Muscle of leg (tissue), 11 donors: ENCODE measurements around the gene TMEM190. TPM values are rescaled to one million over a fixed set of nuclear protein-coding genes. Genes with fewer than 3 reads are reported as not detected.
A peak's percentile ranks its signal among the peaks of the same experiment; 100 is the strongest.

Experiments
- DNase-seq: peaks from one replicate; pipeline ENCODE4 v3.0.0; 2013
- H3K27ac ChIP-seq: one replicate; pipeline ENCODE4 v1.5.1; 2013; ENCODE audit warnings: mild to moderate bottlenecking, low read length, control low read depth
- H3K27me3 ChIP-seq: one replicate; pipeline ENCODE4 v1.6.1; 2013; ENCODE audit warnings: low read length; ENCODE audit not compliant: control insufficient read depth, insufficient read depth
- H3K36me3 ChIP-seq: one replicate; pipeline ENCODE4 v1.6.1; 2013; ENCODE audit warnings: low read length; ENCODE audit not compliant: control insufficient read depth, insufficient read depth
- H3K4me1 ChIP-seq: one replicate; pipeline ENCODE4 v1.6.1; 2013; ENCODE audit warnings: low read length; ENCODE audit not compliant: control insufficient read depth, insufficient read depth
- H3K4me3 ChIP-seq: one replicate; pipeline ENCODE4 v1.5.1; 2013; ENCODE audit warnings: low read length, control low read depth
- H3K9me3 ChIP-seq: replicated peaks from 2 replicates; pipeline ENCODE4 v1.6.1; 2013; ENCODE audit warnings: low read depth, low read length; ENCODE audit not compliant: control insufficient read depth
- WGBS: methylation state at CpG from one replicate; pipeline ENCODE4 v1.1.5; 2013; ENCODE audit warnings: missing lambda C conversion rate; ENCODE audit not compliant: insufficient coverage; 5-methylcytosine and 5-hydroxymethylcytosine counted together
- polyA plus RNA-seq, 8 donors: library from polyadenylated mRNA; unstranded; fragments of 120-200 nt; gene quantifications; one replicate each; pipeline versions ENCODE4 v1.2.1 to v1.2.3, GENCODE V29; 2013; ENCODE audit warnings: inconsistent platforms in 1 of 8, low replicate concordance in 1 of 8; ENCODE audit not compliant: insufficient read length in 8 of 8, insufficient read depth in 1 of 8
- total RNA-seq: library from RNA; stranded (reverse); fragments of 120-200 nt; gene quantifications from one replicate; pipeline ENCODE4 v1.2.4, GENCODE V29; 2013

TMEM190 gene
- total and polyA plus RNA-seq, 9 donors: 0.50 TPM; not detected in 8

DNA sequence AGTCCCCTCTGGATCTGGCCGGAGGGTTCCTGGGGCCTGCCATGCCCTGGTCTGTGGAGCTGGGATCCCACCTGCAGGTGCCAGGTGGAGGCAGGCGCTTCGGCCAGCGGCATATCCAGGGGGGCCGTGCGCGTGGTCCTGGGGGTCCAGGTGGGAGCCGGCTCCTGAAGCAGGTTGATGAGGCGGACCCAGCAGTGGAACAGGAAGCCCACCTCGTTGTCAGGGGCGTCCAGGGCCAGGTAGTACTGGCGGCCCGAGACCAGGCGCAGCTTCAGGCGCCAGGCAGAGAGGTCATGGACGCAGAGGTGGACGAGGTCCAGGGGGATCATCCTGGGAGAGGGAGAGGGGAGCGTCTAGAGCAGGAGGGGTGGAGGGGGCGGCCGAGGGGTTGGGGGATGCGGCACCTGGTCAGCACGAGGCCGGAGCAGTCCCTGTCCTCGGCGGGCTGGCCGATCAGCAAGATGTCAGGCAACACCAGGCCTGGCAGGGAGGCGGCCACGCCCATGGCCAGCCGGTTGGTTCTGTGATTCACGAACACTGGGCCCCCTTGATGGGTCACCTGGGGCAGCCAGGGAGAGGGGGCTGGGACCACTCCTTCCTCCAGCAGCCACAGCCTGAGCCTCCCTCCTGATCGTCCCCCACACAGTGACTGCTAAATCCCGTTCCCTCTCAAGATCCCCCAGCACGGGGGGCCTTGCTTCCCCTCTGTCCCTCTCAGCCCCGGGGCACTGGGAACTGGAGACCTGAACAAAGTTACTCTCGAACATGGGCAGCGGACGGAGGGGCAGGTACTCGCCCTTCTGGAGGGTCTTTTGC is 14.2 kb upstream of the TMEM190 start:
- WGBS: 66% methylated on average over 28 of the region's 38 CpGs
- no peak overlapping the region for H3K4me3 ChIP-seq
- no peaks in the 10 kb centered on the region for H3K4me1 ChIP-seq
- H3K27ac ChIP-seq: no peak overlapping the region
- peaks cover 14% of the 10 kb centered on the region for H3K27me3 ChIP-seq
- no peaks in the 10 kb centered on the region for H3K9me3 ChIP-seq
- H3K36me3 ChIP-seq: no peaks in the 10 kb centered on the region
- no peak for DNase-seq

DNA sequence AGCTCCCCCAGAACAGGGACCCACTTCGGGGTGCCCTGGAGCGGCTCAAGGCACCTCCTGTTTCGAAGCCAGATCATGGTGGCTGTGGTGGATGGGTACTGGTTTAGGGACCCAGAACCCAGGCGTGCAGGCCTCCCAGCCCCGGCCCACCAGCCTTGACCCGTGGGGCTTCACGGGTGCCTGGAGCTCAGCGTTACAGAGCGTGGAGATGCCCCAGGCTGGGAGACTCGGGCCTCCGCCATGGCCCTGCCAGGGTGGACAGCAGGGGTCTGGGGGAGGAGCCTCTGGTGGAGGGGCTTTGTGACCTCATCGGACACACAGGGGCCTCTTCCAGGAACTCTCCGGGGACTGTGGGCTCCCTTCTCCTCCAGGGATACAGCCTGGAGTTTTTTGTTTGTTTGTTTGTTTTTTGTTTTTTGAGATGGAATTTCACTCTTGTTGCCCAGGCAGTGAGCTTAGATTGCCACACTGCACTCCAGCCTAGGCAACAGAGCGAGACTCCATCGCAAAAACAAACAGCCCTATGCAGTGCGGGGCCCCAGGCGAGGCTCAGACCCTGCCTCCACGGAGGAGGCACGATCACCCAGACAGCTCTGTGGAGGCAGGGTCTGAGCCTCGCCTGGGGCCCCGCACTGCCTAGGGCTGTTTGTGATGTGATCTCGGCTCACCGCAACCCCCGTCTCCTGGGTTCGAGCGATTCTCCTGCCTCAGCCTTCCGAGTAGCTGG is 13.5 kb upstream of the TMEM190 start, which contains the start of gene GARIN5B:
GARIN5B (minus strand) TSS at position 271 of the 727 bp plus-strand sequence; CDS start at position 77, 194 bp downstream.
- H3K4me1 ChIP-seq: peaks cover under 1% of the 10 kb centered on the region
- H3K27me3 ChIP-seq: peaks cover 15% of the 10 kb centered on the region
- WGBS: 70% methylated on average over 20 of the region's 27 CpGs
- no peaks in the 10 kb centered on the region for H3K9me3 ChIP-seq
- no peaks in the 10 kb centered on the region for H3K36me3 ChIP-seq
- no peak for DNase-seq
- H3K27ac ChIP-seq: no peak within 1 kb of the TSS
- no peak within 1 kb of the TSS for H3K4me3 ChIP-seq

DNA sequence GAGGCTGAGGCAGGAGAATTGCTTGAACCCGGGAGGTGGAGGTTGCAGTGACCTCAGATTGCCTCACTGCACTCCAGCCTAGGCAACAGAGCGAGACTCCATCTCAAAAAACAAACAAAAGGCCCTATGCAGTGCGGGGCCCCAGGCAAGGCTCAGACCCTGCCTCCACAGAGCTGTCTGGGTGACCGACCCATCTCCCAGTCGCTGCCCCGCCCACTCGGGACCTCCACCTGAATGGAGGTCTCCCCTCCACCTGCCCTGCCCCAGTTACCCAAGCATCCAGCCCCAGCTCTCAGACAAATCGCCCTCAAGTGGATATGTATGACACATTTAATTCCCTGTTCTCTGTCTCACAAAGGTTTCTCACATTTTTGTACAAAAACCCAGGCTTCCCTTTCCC is 11.4 kb upstream of the TMEM190 start:
- Histone ChIP-seq H3K36me3 (no peaks in the 10 kb centered on the region), H3K27ac (no peak overlapping the region), H3K4me3 (no peak overlapping the region), H3K27me3 (peaks cover 31% of the 10 kb centered on the region), H3K4me1 (peaks cover 18% of the 10 kb centered on the region), H3K9me3 (no peaks in the 10 kb centered on the region)
- WGBS: 79% methylated on average over 7 of the region's 8 CpGs
- no peak for DNase-seq

DNA sequence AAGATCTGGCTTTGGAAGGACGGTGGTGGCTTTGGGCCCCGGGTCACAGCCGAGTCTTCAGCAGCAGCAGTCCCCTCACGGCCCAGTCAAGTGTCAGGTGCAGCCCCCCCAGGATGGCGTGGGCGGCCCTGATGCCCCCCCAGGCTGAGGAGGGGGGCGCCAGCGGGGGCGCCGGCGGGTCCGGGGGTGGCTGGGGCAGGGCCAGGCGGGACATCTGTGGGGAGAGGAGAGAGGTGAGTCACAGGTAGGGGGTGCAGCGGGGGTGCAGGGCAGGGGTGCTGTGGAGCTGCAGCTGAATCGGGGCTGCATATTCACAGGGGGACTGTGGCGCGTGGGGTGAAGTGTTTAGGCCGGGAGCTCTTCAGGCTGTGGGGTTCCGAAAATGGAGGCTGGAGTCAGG is 10.7 kb upstream of the TMEM190 start:
- Histone ChIP-seq H3K4me3 (no peak overlapping the region), H3K27me3 (peaks cover 37% of the 10 kb centered on the region), H3K4me1 (peaks cover 22% of the 10 kb centered on the region), H3K36me3 (no peaks in the 10 kb centered on the region), H3K27ac (no peak overlapping the region), H3K9me3 (no peaks in the 10 kb centered on the region)
- 62% methylated on average over 19 of the region's 19 CpGs for WGBS
- no peak for DNase-seq

DNA sequence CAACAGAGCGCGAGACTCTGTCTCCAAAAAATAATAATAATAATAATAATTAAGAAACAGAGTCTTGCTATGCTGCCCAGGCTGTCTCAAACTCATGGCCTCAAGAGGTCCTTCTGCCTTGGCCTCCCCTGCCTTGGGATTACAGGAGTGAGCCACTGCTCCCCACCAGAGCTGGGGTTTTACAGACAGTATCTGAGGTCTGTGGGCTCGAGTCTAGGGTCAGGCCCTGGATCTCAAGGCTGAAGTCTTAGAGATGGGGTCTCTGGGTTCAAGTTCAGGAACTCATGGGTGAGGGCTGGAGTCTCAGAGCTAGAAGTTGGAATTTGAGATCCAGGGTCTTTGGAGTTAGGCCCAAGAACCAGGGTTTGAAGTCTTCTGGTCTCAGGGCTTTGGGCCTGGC is 9.8 kb upstream of the TMEM190 start:
- DNase-seq: no peak
- H3K4me3 ChIP-seq: no peak overlapping the region
- no peaks in the 10 kb centered on the region for H3K9me3 ChIP-seq
- no peak overlapping the region for H3K27ac ChIP-seq
- peaks cover 45% of the 10 kb centered on the region for H3K27me3 ChIP-seq
- WGBS: no CpG with 5 or more reads among the region's 3 CpGs
- peaks cover 22% of the 10 kb centered on the region for H3K4me1 ChIP-seq
- H3K36me3 ChIP-seq: no peaks in the 10 kb centered on the region

DNA sequence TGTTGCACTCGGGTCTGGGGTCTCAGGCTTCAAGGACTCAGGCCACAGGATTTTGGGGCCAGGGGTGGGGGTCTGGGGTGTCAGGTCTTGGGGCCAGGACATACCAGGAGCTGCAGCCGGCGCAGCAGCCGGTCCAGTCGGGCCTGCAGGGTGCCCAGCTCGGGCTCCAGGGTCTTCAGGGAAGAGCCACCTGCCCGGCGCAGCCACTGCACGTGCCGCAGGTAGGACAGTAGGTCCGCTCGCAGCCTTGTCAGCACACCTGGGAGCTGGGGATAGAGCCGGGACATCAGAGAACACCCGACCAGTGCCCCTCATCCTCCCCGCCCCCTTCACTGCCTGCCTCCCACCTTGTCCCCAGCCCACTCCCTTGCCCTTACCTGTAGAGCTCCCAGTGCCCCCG is 8.5 kb upstream of the TMEM190 start:
- H3K27ac ChIP-seq: no peak overlapping the region
- H3K27me3 ChIP-seq: peaks cover 59% of the 10 kb centered on the region
- H3K36me3 ChIP-seq: no peaks in the 10 kb centered on the region
- DNase-seq: no peak
- no peak overlapping the region for H3K4me3 ChIP-seq
- WGBS: 78% methylated on average over 16 of the region's 16 CpGs
- H3K9me3 ChIP-seq: no peaks in the 10 kb centered on the region
- H3K4me1 ChIP-seq: peaks cover 26% of the 10 kb centered on the region

DNA sequence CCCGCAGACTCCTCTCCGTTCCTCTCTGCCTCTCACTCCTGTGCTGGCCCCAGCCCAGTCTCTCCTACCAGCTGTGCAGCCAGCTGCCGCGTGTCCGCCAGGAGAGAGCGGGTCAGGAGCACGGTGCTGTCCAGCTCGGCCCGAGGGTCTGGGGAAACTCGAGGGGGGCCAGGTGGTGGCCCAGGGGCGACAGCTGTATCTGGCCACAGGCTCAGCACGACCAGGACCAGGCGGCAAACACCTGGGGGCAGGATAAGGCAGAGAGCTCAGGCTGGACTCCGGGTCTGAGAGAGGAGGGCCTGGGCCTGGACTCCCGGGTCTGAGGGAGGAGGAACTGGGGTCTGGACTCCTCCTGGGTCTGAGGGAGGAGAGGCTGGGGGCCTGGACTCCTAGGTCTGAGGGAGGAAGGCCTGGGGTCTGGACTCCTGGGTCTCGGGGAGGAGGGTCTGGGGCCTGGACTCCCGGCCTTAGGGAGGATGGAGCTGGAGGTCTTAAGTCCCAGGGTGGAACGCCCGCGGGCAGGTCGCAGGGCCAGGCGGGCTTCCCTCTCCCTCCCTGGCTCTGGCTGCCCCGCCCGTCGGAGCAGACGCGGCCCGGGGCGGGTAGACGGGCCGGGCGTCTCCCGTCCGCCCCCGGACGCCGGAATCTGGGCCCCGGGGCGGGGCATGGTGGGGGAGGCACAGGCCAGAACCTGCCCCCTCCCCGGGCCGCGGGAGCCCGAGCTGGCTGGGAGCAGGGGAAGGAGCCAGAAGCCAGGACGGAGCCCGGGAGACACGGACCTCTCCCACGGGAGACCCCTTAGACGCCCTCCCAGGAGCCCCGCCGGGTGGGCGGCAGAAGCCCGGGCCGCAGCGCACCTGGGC is 7.7 kb upstream of the TMEM190 start:
- DNase-seq: peak; percentile 63
- H3K4me1 ChIP-seq: peaks cover 30% of the 10 kb centered on the region
- WGBS: 5% methylated on average over 38 of the region's 54 CpGs
- peaks cover 64% of the 10 kb centered on the region for H3K27me3 ChIP-seq
- H3K9me3 ChIP-seq: no peaks in the 10 kb centered on the region
- no peak overlapping the region for H3K27ac ChIP-seq
- H3K36me3 ChIP-seq: no peaks in the 10 kb centered on the region
- no peak overlapping the region for H3K4me3 ChIP-seq

DNA sequence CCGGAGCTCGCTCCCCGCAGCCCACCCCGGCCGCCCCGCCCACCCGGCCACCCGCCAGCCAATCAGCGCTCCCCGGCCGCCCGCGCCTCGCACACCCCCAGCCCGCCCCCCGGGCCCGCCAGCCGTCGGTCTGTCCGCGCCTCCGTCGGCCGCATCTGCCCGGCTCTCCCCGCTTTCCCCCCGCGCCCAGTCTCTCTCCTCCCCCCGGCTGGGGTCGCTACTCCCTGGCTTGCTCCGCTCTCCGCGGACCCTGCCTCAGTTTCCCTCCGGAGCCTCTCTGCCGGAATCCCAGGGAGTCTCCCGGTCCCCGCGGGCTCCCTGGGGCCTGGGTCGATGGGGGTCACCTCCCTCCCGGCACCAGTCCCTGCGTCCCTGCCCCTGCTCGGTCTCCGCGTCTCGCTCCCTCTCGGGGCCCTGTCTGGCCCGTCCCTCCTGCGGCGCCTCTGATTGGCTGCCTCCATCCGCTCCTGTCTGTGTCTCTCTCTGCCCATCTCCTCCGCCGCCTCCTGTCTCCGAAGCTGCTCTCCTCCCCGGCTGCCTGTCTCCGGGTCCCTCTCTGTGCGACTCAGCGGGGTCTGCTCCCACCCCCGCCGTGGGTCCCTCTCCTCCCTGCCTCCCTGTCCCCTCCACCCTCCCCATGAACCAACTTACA is 6.8 kb upstream of the TMEM190 start:
- no peaks in the 10 kb centered on the region for H3K9me3 ChIP-seq
- H3K4me1 ChIP-seq: peaks cover 38% of the 10 kb centered on the region
- WGBS: under 1% methylated on average over 51 of the region's 59 CpGs
- peak; percentile 56 for DNase-seq
- no peak overlapping the region for H3K27ac ChIP-seq
- peak overlapping the region; percentile 31 for H3K4me3 ChIP-seq
- no peaks in the 10 kb centered on the region for H3K36me3 ChIP-seq
- H3K27me3 ChIP-seq: peaks cover 69% of the 10 kb centered on the region

DNA sequence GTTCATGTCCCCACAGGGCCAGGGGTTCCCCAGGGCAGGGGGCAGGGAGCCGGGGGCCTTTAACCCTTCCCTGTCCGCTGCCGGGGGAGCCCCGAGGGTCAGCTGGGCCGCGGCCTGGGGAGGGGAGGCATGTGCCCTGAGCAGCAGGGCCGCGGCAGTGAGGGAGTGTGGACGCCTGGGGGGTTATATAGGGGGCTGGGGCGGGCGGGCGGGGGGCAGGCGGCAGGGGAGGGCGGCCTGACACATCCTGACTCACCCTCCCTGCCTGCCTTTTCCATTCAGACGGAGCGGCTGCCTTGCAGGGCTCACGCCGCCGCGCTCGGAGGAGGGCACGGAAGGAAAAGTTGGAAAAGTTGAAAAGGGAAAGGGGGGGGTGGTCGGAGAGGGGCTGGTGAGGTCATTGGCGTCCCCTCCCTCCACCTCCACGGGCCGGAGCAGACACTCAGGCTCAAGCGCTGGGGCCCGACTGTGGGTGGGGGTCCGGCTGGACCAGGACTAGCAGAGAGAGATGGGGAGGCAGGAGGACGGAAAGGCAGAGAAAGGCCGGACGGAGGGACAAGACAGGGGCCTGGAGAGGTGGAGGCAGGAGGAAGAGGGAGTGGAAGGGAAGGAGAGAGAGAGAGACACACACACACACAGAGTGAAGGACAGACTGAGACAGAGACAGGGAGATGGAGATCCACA is 6.2 kb upstream of the TMEM190 start, which contains the start of gene IL11:
IL11 (minus strand) TSS at position 159 of the 684 bp plus-strand sequence; CDS start at position 6, 153 bp downstream.
- Histone ChIP-seq H3K4me1 (peaks cover 38% of the 10 kb centered on the region), H3K27me3 (peaks cover 70% of the 10 kb centered on the region), H3K27ac (no peak within 1 kb of the TSS), H3K36me3 (no peaks in the 10 kb centered on the region), H3K9me3 (no peaks in the 10 kb centered on the region), H3K4me3 (peak within 1 kb of the TSS; percentile 31)
- no CpG with 5 or more reads among the region's 32 CpGs for WGBS
- no peak for DNase-seq
